ENCODE results near the gene C2CD3.

DNA sequence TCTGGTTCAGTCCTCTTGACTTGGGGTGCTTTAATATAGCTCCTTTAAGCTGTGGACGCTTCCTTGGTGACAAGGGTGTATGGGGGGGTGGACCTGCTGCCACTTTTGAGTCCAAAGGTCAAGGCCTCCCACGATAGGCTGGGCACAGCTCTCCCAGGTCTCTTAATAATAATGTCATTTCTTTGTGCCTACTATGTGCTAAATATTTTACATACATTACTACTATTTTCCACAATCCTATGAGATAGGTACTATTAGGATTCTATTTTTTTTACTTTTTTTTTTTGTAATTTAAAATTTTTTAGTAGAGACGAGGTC lies 161.6 kb downstream of the C2CD3 start:
- TF ChIP-seq, protein P1, sequence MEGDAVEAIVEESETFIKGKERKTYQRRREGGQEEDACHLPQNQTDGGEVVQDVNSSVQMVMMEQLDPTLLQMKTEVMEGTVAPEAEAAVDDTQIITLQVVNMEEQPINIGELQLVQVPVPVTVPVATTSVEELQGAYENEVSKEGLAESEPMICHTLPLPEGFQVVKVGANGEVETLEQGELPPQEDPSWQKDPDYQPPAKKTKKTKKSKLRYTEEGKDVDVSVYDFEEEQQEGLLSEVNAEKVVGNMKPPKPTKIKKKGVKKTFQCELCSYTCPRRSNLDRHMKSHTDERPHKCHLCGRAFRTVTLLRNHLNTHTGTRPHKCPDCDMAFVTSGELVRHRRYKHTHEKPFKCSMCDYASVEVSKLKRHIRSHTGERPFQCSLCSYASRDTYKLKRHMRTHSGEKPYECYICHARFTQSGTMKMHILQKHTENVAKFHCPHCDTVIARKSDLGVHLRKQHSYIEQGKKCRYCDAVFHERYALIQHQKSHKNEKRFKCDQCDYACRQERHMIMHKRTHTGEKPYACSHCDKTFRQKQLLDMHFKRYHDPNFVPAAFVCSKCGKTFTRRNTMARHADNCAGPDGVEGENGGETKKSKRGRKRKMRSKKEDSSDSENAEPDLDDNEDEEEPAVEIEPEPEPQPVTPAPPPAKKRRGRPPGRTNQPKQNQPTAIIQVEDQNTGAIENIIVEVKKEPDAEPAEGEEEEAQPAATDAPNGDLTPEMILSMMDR (conservative IDR thresholded peaks at IDR 0.05; ENCODE audit: low read depth, low read length) = no peak
- TF ChIP-seq MXI1 (IDR thresholded peaks at IDR 0.05; ENCODE audit: borderline replicate concordance, low read depth, low read length) = no peak
- no peak for TF ChIP-seq CEBPB (IDR thresholded peaks at IDR 0.05; ENCODE audit: low read depth, low read length)
